SK-N-SH (cell line): ENCODE data around the gene LKAAEAR1. TPM values are rescaled to one million over a fixed set of nuclear protein-coding genes. Genes with fewer than 3 reads are reported as not detected.
A peak's percentile ranks its signal among the peaks of the same experiment; 100 is the strongest.

Experiments used
- CTCF ChIA-PET: fragments of 300-600, 350-600 bp; formaldehyde crosslinking; extraction: SDS; loops from one replicate; lab custom pipeline; 2021; lab: Yijun Ruan, JAX
- POLR2A ChIA-PET: fragments of 350-600 bp; sonication (Branson Sonifier 250); formaldehyde crosslinking; extraction: SDS; loops from one replicate; lab custom pipeline; 2020; ENCODE audit warnings: antibody characterized with exemption, inconsistent platforms; lab: Yijun Ruan, JAX
- DNase-seq: peaks from one replicate; pipeline ENCODE4 v3.0.0; 2012
- H2AFZ ChIP-seq: fragments of 200-600 bp; sonication (generic); 2 replicates; pipeline ENCODE4 v1.8.1; 2016; ENCODE audit warnings: antibody characterized with exemption, mild to moderate bottlenecking, low read depth
- H3F3A ChIP-seq: fragments of 200-600 bp; sonication (generic); replicated peaks from 2 replicates; pipeline ENCODE3; 2016; ENCODE audit warnings: antibody characterized with exemption, mild to moderate bottlenecking; ENCODE audit not compliant: insufficient read depth
- H3K27ac ChIP-seq, 2 experiments: fragments of 200-500 bp in 1 of 2; fragments of 200-600 bp in 1 of 2; sonication (Bioruptor generic) in 1 of 2; sonication (generic), shearing (Covaris generic) in 1 of 2; 2 replicates each; pipeline versions ENCODE4 v1.5.1 to v1.6.1; 2014 to 2016; ENCODE audit warnings: low read depth in 2 of 2, inconsistent platforms in 1 of 2, low read length in 1 of 2, mild to moderate bottlenecking in 1 of 2, mixed read lengths in 1 of 2
- H3K27me3 ChIP-seq: fragments of 200-600 bp; sonication (generic), shearing (Covaris generic); 2 replicates; pipeline ENCODE4 v1.6.1; 2016; ENCODE audit warnings: mixed run types; ENCODE audit not compliant: insufficient read depth
- H3K36me3 ChIP-seq, 2 experiments: fragments of 200-500 bp in 1 of 2; fragments of 200-600 bp in 1 of 2; sonication (Bioruptor generic) in 1 of 2; sonication (generic) in 1 of 2; replicated peaks in 1 of 2; 2 replicates each; pipeline versions ENCODE3 to v1.5.1; 2014 to 2016; ENCODE audit warnings: low read length in 1 of 2, mild to moderate bottlenecking in 1 of 2; ENCODE audit not compliant: insufficient read depth in 2 of 2, control insufficient read depth in 1 of 2
- H3K4me1 ChIP-seq, 2 experiments: fragments of 200-500 bp in 1 of 2; fragments of 200-600 bp in 1 of 2; sonication (Bioruptor generic) in 1 of 2; sonication (generic), shearing (Covaris generic) in 1 of 2; 2 replicates each; pipeline versions ENCODE4 v1.5.1 to v1.6.1; 2014 to 2016; ENCODE audit warnings: low read depth in 1 of 2, low read length in 1 of 2, mixed run types in 1 of 2; ENCODE audit not compliant: insufficient read depth in 2 of 2, control insufficient read depth in 1 of 2
- H3K4me2 ChIP-seq: fragments of 200-600 bp; sonication (generic), shearing (Covaris generic); 2 replicates; pipeline ENCODE4 v1.6.1; 2017; ENCODE audit warnings: mixed run types
- H3K4me3 ChIP-seq, 2 experiments: fragments of 200-500 bp in 1 of 2; fragments of 200-600 bp in 1 of 2; sonication (Bioruptor generic) in 1 of 2; sonication (generic), shearing (Covaris generic) in 1 of 2; 2 replicates each; pipeline versions ENCODE4 v1.5.1 to v1.8.1; 2014 to 2016; ENCODE audit warnings: low read depth in 2 of 2, inconsistent platforms in 1 of 2, low read length in 1 of 2, mild to moderate bottlenecking in 1 of 2, mixed read lengths in 1 of 2, moderate library complexity in 1 of 2
- H3K79me2 ChIP-seq: fragments of 200-600 bp; sonication (generic); 2 replicates; pipeline ENCODE4 v1.8.1; 2017; ENCODE audit warnings: mild to moderate bottlenecking; ENCODE audit not compliant: insufficient read depth
- H3K9ac ChIP-seq: fragments of 200-600 bp; sonication (generic); 2 replicates; pipeline ENCODE4 v1.6.1; 2017; ENCODE audit warnings: mixed run types
- H3K9me2 ChIP-seq: fragments of 200-600 bp; sonication (generic); 2 replicates; pipeline ENCODE4 v1.6.1; 2017; ENCODE audit warnings: mixed run types
- H3K9me3 ChIP-seq: fragments of 200-600 bp; sonication (generic); 2 replicates; pipeline ENCODE4 v1.6.1; 2017; ENCODE audit warnings: mixed run types, mild to moderate bottlenecking, moderate library complexity
- H4K20me1 ChIP-seq: fragments of 200-600 bp; sonication (generic); 2 replicates; pipeline ENCODE4 v1.6.1; 2017; ENCODE audit warnings: mild to moderate bottlenecking, mixed run types; ENCODE audit not compliant: insufficient read depth
- CHD2 ChIP-seq: fragments of 150-350 bp; IDR thresholded peaks from 2 replicates; pipeline ENCODE4 v1.6.1; 2018; ENCODE audit warnings: low read length; ENCODE audit not compliant: partially characterized antibody
- EP300 ChIP-seq, 2 experiments: IDR thresholded peaks; 2 replicates each; pipeline versions ENCODE4 v1.4.0 to v1.6.1; 2012; ENCODE audit warnings: borderline replicate concordance in 1 of 2, low read depth in 1 of 2, low read length in 1 of 2
- EZH2phosphoT487 ChIP-seq: fragments of 200-600 bp; sonication (generic); IDR thresholded peaks from 2 replicates; pipeline ENCODE4 v1.6.1; 2017; ENCODE audit warnings: low read depth, mixed run types, mild to moderate bottlenecking, antibody characterized with exemption, moderate library complexity, borderline replicate concordance
- FOSL2 ChIP-seq: IDR thresholded peaks from 2 replicates; pipeline ENCODE4 v1.4.0; 2012; ENCODE audit warnings: low read depth, mild to moderate bottlenecking, moderate library complexity, borderline replicate concordance
- FOXJ3 ChIP-seq: sonication (generic); formaldehyde crosslinking; IDR thresholded peaks from 2 replicates; pipeline ENCODE4 v1.5.1; 2020; ENCODE audit warnings: mild to moderate bottlenecking, missing genetic modification reagents
- FOXM1 ChIP-seq: IDR thresholded peaks from 2 replicates; pipeline ENCODE4 v1.4.0; 2012; ENCODE audit warnings: low read depth, mild to moderate bottlenecking
- GATA2 ChIP-seq: sonication (generic); formaldehyde crosslinking; IDR thresholded peaks from 2 replicates; pipeline ENCODE4 v1.5.0; 2020; ENCODE audit warnings: mild to moderate bottlenecking, missing genetic modification reagents
- IRF3 ChIP-seq: fragments of 150-350 bp; IDR thresholded peaks from 2 replicates; pipeline ENCODE4 v1.6.1; 2016; ENCODE audit warnings: mild to moderate bottlenecking, low read depth, low read length
- JUND ChIP-seq: IDR thresholded peaks from 2 replicates; pipeline ENCODE4 v1.4.0; 2012
- NFIC ChIP-seq: IDR thresholded peaks from 2 replicates; pipeline ENCODE4 v1.4.0; 2012; ENCODE audit warnings: borderline replicate concordance
- NRF1 ChIP-seq: IDR thresholded peaks from 2 replicates; pipeline ENCODE4 v1.6.1; 2012; ENCODE audit warnings: low read depth, mild to moderate bottlenecking, low read length
- RFX5 ChIP-seq: IDR thresholded peaks from 2 replicates; pipeline ENCODE4 v1.6.1; 2012; ENCODE audit warnings: mild to moderate bottlenecking, improper control_type of control experiment, low read length
- RXRA ChIP-seq: IDR thresholded peaks from 2 replicates; pipeline ENCODE4 v1.4.0; 2012; ENCODE audit warnings: low read depth, mild to moderate bottlenecking, borderline replicate concordance
- SIN3A ChIP-seq: IDR thresholded peaks from 2 replicates; pipeline ENCODE4 v1.6.1; 2012; ENCODE audit warnings: low read depth, mild to moderate bottlenecking, low read length, moderate library complexity, borderline replicate concordance
- SMC3 ChIP-seq: IDR thresholded peaks from 2 replicates; pipeline ENCODE4 v1.6.1; 2012; ENCODE audit warnings: low read depth, low read length, improper control_type of control experiment
- TAF1 ChIP-seq: IDR thresholded peaks from 2 replicates; pipeline ENCODE4 v1.6.1; 2012; ENCODE audit warnings: low read depth, mild to moderate bottlenecking, low read length, moderate library complexity, borderline replicate concordance
- USF2 ChIP-seq: fragments of 150-350 bp; IDR thresholded peaks from 2 replicates; pipeline ENCODE4 v1.6.1; 2017; ENCODE audit warnings: antibody characterized with exemption, low read length, low read depth, borderline replicate concordance
- ZBTB33 ChIP-seq: IDR thresholded peaks from 2 replicates; pipeline ENCODE4 v1.4.0; 2012; ENCODE audit warnings: low read depth, borderline replicate concordance
- WGBS: methylation state at CpG from one replicate; pipeline ENCODE4 v1.1.6; 2017; ENCODE audit warnings: low lambda C conversion rate; 5-methylcytosine and 5-hydroxymethylcytosine counted together
- polyA plus RNA-seq, 3 experiments: library from polyadenylated mRNA; depleted of rRNA; stranded (reverse); fragments of >200 nt; gene quantifications; 2 replicates each; pipeline ENCODE4 v1.2.3, GENCODE V29; 2012
- TF ChIP-seq, protein P1 (sequence below): IDR thresholded peaks from 2 replicates; pipeline ENCODE4 v1.4.0; 2012; ENCODE audit warnings: low read depth

Gene LKAAEAR1
- polyA plus RNA-seq, 1 of the 3 experiments (the other 2 are of a cell fraction), result 0.71 TPM

GRCh38 chr20:64121586-64121985, 37.4 kb upstream of the LKAAEAR1 start:
- ChIA-PET POLR2A (no interaction called here), CTCF (interaction anchor here (0.9 to 15.6 kb wide), 27 partner anchors 8 to 583 kb away, joined by 3 to 252 read pairs (median 6); partner anchors contain the start of genes C20orf204, LKAAEAR1, OPRL1 and PRPF6)
- H3K9me3 ChIP-seq, result no peaks in the 10 kb centered on the region
- no peak for TF ChIP-seq FOXM1
- no peak overlapping the region for H3K4me3 ChIP-seq
- no peaks in the 10 kb centered on the region for H3K9me2 ChIP-seq
- no peaks in the 10 kb centered on the region for H4K20me1 ChIP-seq
- no peak overlapping the region for H3K9ac ChIP-seq
- H3K36me3 ChIP-seq, result no peaks in the 10 kb centered on the region
- 54% methylated on average over 12 of the region's 12 CpGs for WGBS
- H3K4me2 ChIP-seq, result no peak overlapping the region
- H3K4me1 ChIP-seq, result no peaks in the 10 kb centered on the region; a peak in 1 of 4 replicates
- H2AFZ ChIP-seq, result no peak overlapping the region
- no peaks in the 10 kb centered on the region for H3F3A ChIP-seq
- no peaks in the 10 kb centered on the region for H3K79me2 ChIP-seq
- H3K27ac ChIP-seq, result no peak overlapping the region
- DNase-seq, result no peak
- peaks cover 28% of the 10 kb centered on the region for H3K27me3 ChIP-seq

- no peak for TF ChIP-seq RXRA
- no peak for TF ChIP-seq NRF1
- no peak for TF ChIP-seq EZH2phosphoT487
- TF ChIP-seq ZBTB33, result no peak
- no peak for TF ChIP-seq FOXJ3 (CRISPR knock-in tag)
- no peak for TF ChIP-seq NFIC
- no peak for TF ChIP-seq FOSL2
- no peak for TF ChIP-seq SIN3A
- no peak for TF ChIP-seq EP300 (IDR thresholded peaks at IDR 0.05; ENCODE audit: borderline replicate concordance in 1 of 2, low read depth in 1 of 2, low read length in 1 of 2)
- no peak for TF ChIP-seq SMC3
- TF ChIP-seq IRF3, result no peak
- no peak for TF ChIP-seq TAF1
- TF ChIP-seq, protein P1, sequence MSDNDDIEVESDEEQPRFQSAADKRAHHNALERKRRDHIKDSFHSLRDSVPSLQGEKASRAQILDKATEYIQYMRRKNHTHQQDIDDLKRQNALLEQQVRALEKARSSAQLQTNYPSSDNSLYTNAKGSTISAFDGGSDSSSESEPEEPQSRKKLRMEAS, result no peak
- no peak for TF ChIP-seq GATA2 (CRISPR knock-in tag)
- TF ChIP-seq JUND, result no peak
- no peak for TF ChIP-seq USF2
- no peak for TF ChIP-seq CHD2
- TF ChIP-seq RFX5, result no peak
- Histone ChIP-seq H4K20me1 (no peaks in the 10 kb centered on the region), H3K9me3 (no peaks in the 10 kb centered on the region), H3K9ac (no peak overlapping the region), H3K4me1 (no peaks in the 10 kb centered on the region; a peak in 1 of 4 replicates), H3F3A (no peaks in the 10 kb centered on the region), H3K4me3 (no peak overlapping the region), H3K9me2 (no peaks in the 10 kb centered on the region), H3K27ac (no peak overlapping the region), H2AFZ (no peak overlapping the region), H3K27me3 (peaks cover 28% of the 10 kb centered on the region), H3K36me3 (no peaks in the 10 kb centered on the region), H3K79me2 (no peaks in the 10 kb centered on the region), H3K4me2 (no peak overlapping the region)
- WGBS, result 69% methylated on average over 11 of the region's 14 CpGs
- DNase-seq, result peak; percentile 24
- ChIA-PET CTCF (interaction anchor here (0.6 to 15.6 kb wide), 42 partner anchors 8 to 345 kb away, joined by 3 to 252 read pairs (median 5); partner anchors contain the start of genes C20orf204, LKAAEAR1, OPRL1 and PRPF6), POLR2A (interaction anchor here (1.6 kb wide), 1 partner anchor 36 kb away, joined by 6 read pairs; the partner anchor contains the start of gene LKAAEAR1)
Measured at GRCh38 chr20:64119681-64120341, 35.6 kb upstream of the LKAAEAR1 start.
